T-cell (primary cell): ENCODE results near the gene LAMA3. TPM values are rescaled to one million over a fixed set of nuclear protein-coding genes. Genes with fewer than 3 reads are reported as not detected.

ENCODE experiments used
- ATAC-seq, 4 experiments: fragments of 200-7000 bp in 3 of 4; fragments of 150-1000 bp in 1 of 4; cut with Tn5 transposase; replicated peaks in 1 of 4; 1 replicate in 3 of 4; 2 replicates in 1 of 4; pipeline ENCODE4 v1.10.0; 2021; ENCODE audit warnings: moderate library complexity in 3 of 4, mild to moderate bottlenecking in 2 of 4, moderate number of reproducible peaks in 1 of 4
- CTCF ChIA-PET, 2 donors: fragments of 300-600 bp; sonication (Branson Sonifier 250); formaldehyde crosslinking; loops; one replicate each; lab custom pipeline; 2022; ENCODE audit warnings: antibody characterized with exemption in 2 of 2; lab: Charles Lee
- POLR2A ChIA-PET, 2 donors: fragments of 300-600 bp; sonication (Branson Sonifier 250); formaldehyde crosslinking; loops; one replicate each; lab custom pipeline; 2022; ENCODE audit warnings: antibody characterized with exemption in 2 of 2; lab: Charles Lee
- DNase-seq, 35 experiments: peaks; one replicate each; pipeline versions ENCODE4 v3.0.0 to v3.0.0-alpha.2; 2013 to 2023
- H3K27ac ChIP-seq: one replicate; pipeline ENCODE4 v1.5.1; 2013; ENCODE audit warnings: low read length
- H3K27me3 ChIP-seq, 2 experiments: replicated peaks in 1 of 2; 1 replicate in 1 of 2; 2 replicates in 1 of 2; pipeline versions ENCODE4 v1.6.1 to v1.7.0; 2013; ENCODE audit warnings: low read length in 1 of 2, mixed read lengths in 1 of 2; ENCODE audit not compliant: control insufficient read depth in 2 of 2, insufficient read depth in 2 of 2; ENCODE audit errors: extremely low read depth in 1 of 2
- H3K36me3 ChIP-seq, 2 donors: 1 replicate in 1 of 2; 2 replicates in 1 of 2; pipeline versions ENCODE4 v1.6.1 to v1.7.0; 2013; ENCODE audit warnings: low read length in 1 of 2; ENCODE audit not compliant: control insufficient read depth in 2 of 2, insufficient read depth in 1 of 2; ENCODE audit errors: extremely low read depth in 1 of 2
- H3K4me1 ChIP-seq, 2 experiments: 1 replicate in 1 of 2; 2 replicates in 1 of 2; pipeline versions ENCODE4 v1.6.1 to v1.7.0; 2013; ENCODE audit warnings: low read length in 2 of 2, mixed read lengths in 1 of 2; ENCODE audit not compliant: insufficient read depth in 2 of 2, control insufficient read depth in 1 of 2; ENCODE audit errors: extremely low read depth in 1 of 2
- H3K4me3 ChIP-seq, 2 donors: 1 replicate in 1 of 2; 2 replicates in 1 of 2; pipeline versions ENCODE4 v1.5.1 to v1.7.0; 2013; ENCODE audit warnings: mild to moderate bottlenecking in 2 of 2, low read length in 1 of 2, moderate library complexity in 1 of 2; ENCODE audit not compliant: control insufficient read depth in 1 of 2; ENCODE audit errors: extremely low read depth in 1 of 2
- H3K9me3 ChIP-seq: 2 replicates; pipeline ENCODE4 v1.7.0; 2013
- H3K27ac Mint-ChIP-seq, 2 donors: one replicate each; pipeline ENCODE4 v1.8.0; 2020 to 2021; ENCODE audit warnings: mild to moderate bottlenecking in 2 of 2, mixed read lengths in 2 of 2
- H3K27me3 Mint-ChIP-seq, 2 donors: one replicate each; pipeline ENCODE4 v1.8.0; 2021 to 2022; ENCODE audit warnings: mixed read lengths in 2 of 2
- H3K36me3 Mint-ChIP-seq: one replicate; pipeline ENCODE4 v1.8.0; 2021; ENCODE audit warnings: mixed read lengths
- H3K4me1 Mint-ChIP-seq, 3 donors: one replicate each; pipeline ENCODE4 v1.8.0; 2020 to 2022; ENCODE audit warnings: mixed read lengths in 3 of 3, mild to moderate bottlenecking in 1 of 3
- H3K4me3 Mint-ChIP-seq, 3 donors: one replicate each; pipeline ENCODE4 v1.8.0; 2020 to 2022; ENCODE audit warnings: mild to moderate bottlenecking in 3 of 3, mixed read lengths in 3 of 3, moderate library complexity in 3 of 3
- H3K9me3 Mint-ChIP-seq, 3 donors: one replicate each; pipeline ENCODE4 v1.8.0; 2020 to 2022; ENCODE audit warnings: mixed read lengths in 3 of 3
- WGBS: methylation state at CpG from one replicate; pipeline ENCODE4 v1.1.5; 2013; ENCODE audit warnings: missing lambda C conversion rate; ENCODE audit not compliant: insufficient coverage; 5-methylcytosine and 5-hydroxymethylcytosine counted together
- total RNA-seq, 35 experiments: library from RNA in 6 of 35; stranded (reverse) in 6 of 35; fragments of 120-200 nt in 1 of 35; gene quantifications; one replicate each; pipeline versions ENCODE4 v1.2.1 to v1.2.4 and lab custom pipeline; 2013 to 2026

Gene LAMA3, protein sequence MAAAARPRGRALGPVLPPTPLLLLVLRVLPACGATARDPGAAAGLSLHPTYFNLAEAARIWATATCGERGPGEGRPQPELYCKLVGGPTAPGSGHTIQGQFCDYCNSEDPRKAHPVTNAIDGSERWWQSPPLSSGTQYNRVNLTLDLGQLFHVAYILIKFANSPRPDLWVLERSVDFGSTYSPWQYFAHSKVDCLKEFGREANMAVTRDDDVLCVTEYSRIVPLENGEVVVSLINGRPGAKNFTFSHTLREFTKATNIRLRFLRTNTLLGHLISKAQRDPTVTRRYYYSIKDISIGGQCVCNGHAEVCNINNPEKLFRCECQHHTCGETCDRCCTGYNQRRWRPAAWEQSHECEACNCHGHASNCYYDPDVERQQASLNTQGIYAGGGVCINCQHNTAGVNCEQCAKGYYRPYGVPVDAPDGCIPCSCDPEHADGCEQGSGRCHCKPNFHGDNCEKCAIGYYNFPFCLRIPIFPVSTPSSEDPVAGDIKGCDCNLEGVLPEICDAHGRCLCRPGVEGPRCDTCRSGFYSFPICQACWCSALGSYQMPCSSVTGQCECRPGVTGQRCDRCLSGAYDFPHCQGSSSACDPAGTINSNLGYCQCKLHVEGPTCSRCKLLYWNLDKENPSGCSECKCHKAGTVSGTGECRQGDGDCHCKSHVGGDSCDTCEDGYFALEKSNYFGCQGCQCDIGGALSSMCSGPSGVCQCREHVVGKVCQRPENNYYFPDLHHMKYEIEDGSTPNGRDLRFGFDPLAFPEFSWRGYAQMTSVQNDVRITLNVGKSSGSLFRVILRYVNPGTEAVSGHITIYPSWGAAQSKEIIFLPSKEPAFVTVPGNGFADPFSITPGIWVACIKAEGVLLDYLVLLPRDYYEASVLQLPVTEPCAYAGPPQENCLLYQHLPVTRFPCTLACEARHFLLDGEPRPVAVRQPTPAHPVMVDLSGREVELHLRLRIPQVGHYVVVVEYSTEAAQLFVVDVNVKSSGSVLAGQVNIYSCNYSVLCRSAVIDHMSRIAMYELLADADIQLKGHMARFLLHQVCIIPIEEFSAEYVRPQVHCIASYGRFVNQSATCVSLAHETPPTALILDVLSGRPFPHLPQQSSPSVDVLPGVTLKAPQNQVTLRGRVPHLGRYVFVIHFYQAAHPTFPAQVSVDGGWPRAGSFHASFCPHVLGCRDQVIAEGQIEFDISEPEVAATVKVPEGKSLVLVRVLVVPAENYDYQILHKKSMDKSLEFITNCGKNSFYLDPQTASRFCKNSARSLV (N-terminal part only)
- total RNA-seq (under 1 TPM in 3 of 5 donors, not detected in 2; 0.20 to 0.44 (median 0.26) TPM), total RNA-seq (lab: John Stamatoyannopoulos, UW) (0 to 51.3 (median 0.37) reads per million in 29 experiments)
- total RNA-seq (2013), result 0.53 TPM

DNA sequence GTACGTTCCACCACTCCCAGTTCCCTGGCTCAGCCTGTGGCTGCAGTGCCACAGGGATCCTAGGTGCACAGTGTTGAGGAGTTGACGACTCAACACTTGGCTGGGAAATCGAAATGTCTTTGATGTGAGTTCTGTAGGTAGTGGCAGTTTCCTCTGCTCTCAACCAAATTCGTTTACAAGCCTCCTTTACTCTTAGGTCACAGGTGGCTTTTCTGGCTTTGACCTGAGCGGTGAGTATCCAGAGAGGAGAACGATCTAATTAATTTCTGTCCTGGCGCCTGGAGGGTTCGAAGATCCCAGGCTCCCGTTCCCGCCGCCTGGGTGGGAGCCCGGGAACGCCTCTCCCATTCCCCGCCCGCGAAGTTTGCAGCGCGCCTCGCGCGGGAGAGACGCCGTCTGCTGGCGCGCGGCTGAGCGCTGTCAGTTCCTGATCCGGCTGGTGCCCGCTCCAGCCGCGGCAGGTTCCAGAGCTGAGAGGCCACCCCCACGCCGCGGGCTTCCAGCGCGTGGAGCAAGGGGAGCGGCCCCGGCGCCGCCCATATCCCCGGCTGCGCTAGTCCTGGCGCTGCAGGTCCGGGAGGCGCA, at the start of gene LAMA3:
Gene LAMA3, plus strand, starts transcription at position 423 of the 585 bp plus-strand sequence. CDS start 231 bp downstream, outside the sequence.
- ChIA-PET POLR2A (no interaction called here), CTCF (interaction anchor here (1.2 to 1.4 kb wide), 2 partner anchors 10 to 14 kb away, joined by 3 to 5 read pairs; no protein-coding TSS in a partner anchor)
- Mint-ChIP-seq H3K36me3 (no peaks in the 10 kb centered on the region), H3K4me1 (peaks cover 11% of the 10 kb centered on the region in 3 donors), H3K9me3 (no peaks in the 10 kb centered on the region), H3K4me3 (peak within 1 kb of the TSS; percentile 53 to 74 (median 65)), H3K27ac (peak within 1 kb of the TSS in 1 of 2 donors; percentile 17), H3K27me3 (peaks cover 28 to 51% of the 10 kb centered on the region in 2 donors)
- ATAC-seq (peak; percentile 76 to 87 (median 78)), DNase-seq (peak in 16 of 35 experiments; percentile 5 to 40 (median 20))
- peaks cover 0 to 41% of the 10 kb centered on the region in 2 experiments for H3K27me3 ChIP-seq
- WGBS, result under 1% methylated on average over 40 of the region's 45 CpGs
- no peaks in the 10 kb centered on the region for H3K9me3 ChIP-seq
- peak within 1 kb of the TSS; percentile 31 to 77 for H3K4me3 ChIP-seq
- no peaks in the 10 kb centered on the region for H3K36me3 ChIP-seq
- peaks cover 3 to 19% of the 10 kb centered on the region in 2 experiments for H3K4me1 ChIP-seq
- H3K27ac ChIP-seq, result no peak within 1 kb of the TSS

DNA sequence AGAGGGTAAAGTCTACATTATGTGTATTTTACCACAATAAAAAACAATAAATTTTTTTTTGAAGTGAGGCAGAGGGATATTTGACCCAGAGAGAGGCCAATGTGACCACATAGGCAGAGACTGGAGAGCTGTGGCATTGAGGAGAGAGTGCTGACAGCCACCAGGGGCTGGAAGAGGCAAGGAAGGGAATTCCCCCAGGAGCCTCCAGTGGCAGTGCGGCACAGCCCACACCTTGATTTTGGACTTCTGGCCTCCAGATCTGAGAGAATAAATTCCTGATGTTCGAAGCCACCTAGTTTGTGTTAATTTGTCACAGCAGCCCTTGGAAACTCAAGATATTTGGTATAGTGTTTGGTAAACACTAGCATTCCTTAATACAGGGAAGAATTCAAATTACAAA, 49.2 kb upstream of the LAMA3 start:
- CTCF ChIA-PET, result interaction anchor here (0.5 to 0.6 kb wide), 2 partner anchors 9 to 432 kb away, joined by 4 to 5 read pairs; no protein-coding TSS in a partner anchor

DNA sequence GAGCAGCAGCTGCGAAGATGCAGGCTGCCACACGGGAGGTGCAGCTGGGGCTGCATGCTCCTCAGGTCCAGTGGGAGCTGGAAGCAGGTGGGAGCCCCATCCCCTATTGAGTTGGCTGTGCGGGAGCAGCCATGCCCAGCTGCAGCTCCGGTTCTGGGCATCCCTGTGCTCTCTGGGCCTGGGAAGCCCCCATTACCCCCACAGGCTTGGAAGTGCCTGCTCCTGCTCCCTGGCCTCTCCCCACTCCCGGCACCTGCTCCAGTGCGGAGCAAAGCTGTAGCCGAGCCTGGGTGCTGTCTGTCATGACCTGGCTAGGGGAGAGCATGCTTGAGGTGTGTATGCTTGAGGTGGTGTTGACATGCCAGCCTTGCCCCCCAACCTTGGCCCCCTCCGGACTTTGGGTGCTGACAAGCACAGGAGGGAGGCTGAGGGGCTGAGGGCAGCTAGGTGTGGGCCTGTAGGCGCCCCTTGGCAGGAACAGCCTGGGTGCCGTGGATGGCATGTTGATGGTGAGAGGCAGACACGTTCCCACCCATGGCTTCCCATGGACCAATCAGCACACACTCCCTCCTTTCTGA, 48.0 kb upstream of the LAMA3 start:
- no peak overlapping the region for H3K4me3 Mint-ChIP-seq

More for the DNA sequence above, 49.2 kb upstream of the LAMA3 start:
- Mint-ChIP-seq H3K9me3 (no peaks in the 10 kb centered on the region), H3K27ac (no peak overlapping the region), H3K4me1 (peaks cover 4 to 8% (median 6%) of the 10 kb centered on the region in 3 donors), H3K4me3 (no peak overlapping the region), H3K36me3 (no peaks in the 10 kb centered on the region), H3K27me3 (no peaks in the 10 kb centered on the region)
- no peaks in the 10 kb centered on the region for H3K36me3 ChIP-seq
- H3K4me1 ChIP-seq, result no peaks in the 10 kb centered on the region
- no peak overlapping the region for H3K27ac ChIP-seq
- H3K4me3 ChIP-seq, result no peak overlapping the region
- no peak for DNase-seq
- POLR2A ChIA-PET, result interaction anchor here in 1 of 2 donors (0.6 kb wide), 1 partner anchor 34 kb away, joined by 3 read pairs; no protein-coding TSS in a partner anchor
- H3K27me3 ChIP-seq, result peaks cover 0 to 21% of the 10 kb centered on the region in 2 experiments
- no peaks in the 10 kb centered on the region for H3K9me3 ChIP-seq
- 100% methylated on average over 1 of the region's 2 CpGs for WGBS
- ATAC-seq, result no peak

DNA sequence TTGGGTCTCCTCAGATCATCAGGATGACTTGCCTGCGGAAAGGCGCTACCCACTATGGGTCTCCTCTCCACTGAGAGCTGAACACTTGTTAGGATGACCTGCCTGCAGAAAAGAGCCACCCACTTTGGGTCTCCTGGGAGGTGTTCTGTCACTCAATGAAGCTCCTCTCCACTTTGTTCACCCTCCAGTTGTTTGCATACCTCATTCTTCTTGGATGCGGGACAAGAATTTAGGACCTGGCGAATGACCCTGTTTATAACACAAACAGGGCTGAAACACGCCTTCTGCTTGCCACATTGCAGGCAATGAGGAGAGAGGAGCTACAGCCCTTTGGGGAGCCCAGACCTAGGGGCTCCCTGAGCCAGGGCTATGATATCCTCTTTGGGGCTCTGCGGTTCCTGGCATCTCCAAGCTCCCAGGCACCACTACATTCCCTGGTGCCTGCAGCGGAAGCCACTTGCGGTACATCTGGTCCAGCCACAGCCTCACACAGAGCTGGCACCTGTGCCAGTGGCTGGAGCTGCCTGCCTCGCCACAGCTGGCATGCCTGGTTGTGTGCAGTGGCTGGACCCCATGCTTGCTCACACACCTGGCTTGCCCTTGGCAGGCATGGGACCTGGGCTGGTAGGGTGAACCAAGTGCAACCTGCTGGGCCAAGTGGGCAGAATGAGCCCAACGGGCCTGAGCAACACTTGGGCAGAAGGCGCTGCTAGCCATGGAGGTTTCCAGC, 47.2 kb upstream of the LAMA3 start:
- CTCF ChIA-PET, result interaction anchor here in 1 of 2 donors (0.6 to 0.7 kb wide), 2 partner anchors 60 to 172 kb away, joined by 3 to 7 read pairs; no protein-coding TSS in a partner anchor
- Histone ChIP-seq H3K27me3 (peaks cover 0 to 19% of the 10 kb centered on the region in 2 experiments), H3K4me1 (no peaks in the 10 kb centered on the region), H3K9me3 (no peaks in the 10 kb centered on the region), H3K27ac (no peak overlapping the region), H3K4me3 (no peak overlapping the region), H3K36me3 (no peaks in the 10 kb centered on the region)
- Mint-ChIP-seq H3K4me3 (no peak overlapping the region), H3K27ac (no peak overlapping the region), H3K4me1 (peaks cover 0 to 7% (median 0%) of the 10 kb centered on the region in 3 donors), H3K36me3 (no peaks in the 10 kb centered on the region), H3K9me3 (no peaks in the 10 kb centered on the region), H3K27me3 (no peaks in the 10 kb centered on the region)
- POLR2A ChIA-PET, result no interaction called here
- no peak for ATAC-seq
- no peak for DNase-seq
- WGBS, result 93% methylated on average over 10 of the region's 11 CpGs

More for the DNA sequence above, 48.0 kb upstream of the LAMA3 start:
- ChIA-PET CTCF (no interaction called here), POLR2A (no interaction called here)
- no peak for ATAC-seq
- H3K27ac Mint-ChIP-seq, result no peak overlapping the region
- H3K4me1 ChIP-seq, result no peaks in the 10 kb centered on the region
- no peaks in the 10 kb centered on the region for H3K27me3 Mint-ChIP-seq
- WGBS, result 65% methylated on average over 6 of the region's 11 CpGs
- no peak for DNase-seq
- H3K4me3 ChIP-seq, result no peak overlapping the region
- no peaks in the 10 kb centered on the region for H3K9me3 ChIP-seq
- H3K9me3 Mint-ChIP-seq, result no peaks in the 10 kb centered on the region
- H3K4me1 Mint-ChIP-seq, result peaks cover 0 to 7% (median 0%) of the 10 kb centered on the region in 3 donors
- H3K27me3 ChIP-seq, result peaks cover 0 to 22% of the 10 kb centered on the region in 2 experiments
- H3K27ac ChIP-seq, result no peak overlapping the region
- no peaks in the 10 kb centered on the region for H3K36me3 Mint-ChIP-seq
- H3K36me3 ChIP-seq, result no peaks in the 10 kb centered on the region

DNA sequence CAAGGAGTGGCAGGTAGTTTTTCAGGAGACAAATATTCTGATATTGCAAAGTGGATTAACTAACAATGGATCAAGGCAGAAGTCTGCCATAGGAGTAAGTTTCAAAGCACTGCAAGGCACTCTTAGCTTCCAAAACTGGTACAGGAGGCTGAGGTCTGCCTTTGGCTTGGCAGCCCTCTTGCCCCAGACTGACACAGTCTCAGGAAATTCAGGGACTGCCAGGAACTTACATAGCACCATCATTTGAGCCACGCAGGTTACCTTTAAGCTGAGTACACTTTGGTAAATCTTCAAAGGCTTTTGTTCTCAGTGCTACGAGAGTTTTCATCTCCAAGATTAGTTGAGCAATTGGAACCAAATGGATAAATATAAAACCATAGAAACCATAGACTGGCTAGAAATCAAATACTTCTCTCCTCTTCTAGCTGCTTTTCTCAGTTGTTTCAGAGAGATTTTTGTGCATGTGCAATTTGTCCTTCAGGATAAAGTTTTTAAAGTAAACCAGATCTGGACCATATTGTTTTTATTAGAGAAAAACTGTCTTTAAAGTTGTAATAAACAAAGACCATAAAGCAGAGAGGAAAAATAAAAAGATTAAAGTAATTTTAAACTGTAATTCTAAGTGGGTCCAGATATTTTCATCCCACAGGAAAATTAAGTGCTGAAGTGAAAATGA, 45.3 kb upstream of the LAMA3 start:
- Mint-ChIP-seq H3K27ac (no peak overlapping the region), H3K27me3 (no peaks in the 10 kb centered on the region), H3K4me1 (peaks cover 0 to 11% (median 0%) of the 10 kb centered on the region in 3 donors), H3K36me3 (no peaks in the 10 kb centered on the region), H3K4me3 (no peak overlapping the region), H3K9me3 (no peaks in the 10 kb centered on the region)
- ATAC-seq (no peak), DNase-seq (no peak)
- no peaks in the 10 kb centered on the region for H3K4me1 ChIP-seq
- H3K36me3 ChIP-seq, result no peaks in the 10 kb centered on the region
- POLR2A ChIA-PET, result no interaction called here
- no peaks in the 10 kb centered on the region for H3K9me3 ChIP-seq
- WGBS, result no CpG with 5 or more reads among the region's 2 CpGs
- no peak overlapping the region for H3K4me3 ChIP-seq
- CTCF ChIA-PET, result interaction anchor here in 1 of 2 donors (0.7 kb wide), 1 partner anchor 55 kb away, joined by 3 read pairs; no protein-coding TSS in a partner anchor
- peaks cover 0 to 20% of the 10 kb centered on the region in 2 experiments for H3K27me3 ChIP-seq
- no peak overlapping the region for H3K27ac ChIP-seq
